Adrenal gland (tissue), 5 donors: Measurements from ENCODE around the gene CAPSL.

Experiments used
- CTCF ChIP-seq, 6 experiments: fragments of 450-650 bp in 4 of 6; fragments of 200-600 bp in 2 of 6; sonication (generic) in 1 of 6; IDR thresholded peaks; 1 replicate in 5 of 6; 2 replicates in 1 of 6; pipeline versions ENCODE4 v1.5.1 to v1.8.0; 2016 to 2021; ENCODE audit warnings: antibody characterized with exemption in 6 of 6, mild to moderate bottlenecking in 2 of 6, moderate library complexity in 1 of 6
- POLR2A ChIP-seq, 2 donors: fragments of 450-650 bp; IDR thresholded peaks; one replicate each; pipeline ENCODE4 v1.6.1; 2017; ENCODE audit warnings: antibody characterized with exemption in 2 of 2, mild to moderate bottlenecking in 2 of 2, moderate library complexity in 1 of 2
- donor health status: DM: no; HTN: no; CAD: no.

GRCh38 chr5:35869685-35870277, 68.6 kb downstream of the CAPSL start:
- TF ChIP-seq CTCF (IDR thresholded peaks at IDR 0.05) (no peak), POLR2A (IDR thresholded peaks at IDR 0.05) (no peak)
